Subcutaneous abdominal adipose tissue (tissue), 5 donors: ENCODE data around the gene AP1AR.

ENCODE experiments used
- H3K27ac ChIP-seq: one replicate; pipeline ENCODE4 v1.7.0; 2013; ENCODE audit warnings: low read depth, mild to moderate bottlenecking, inconsistent platforms, low read length, moderate library complexity
- H3K27me3 ChIP-seq, 5 donors: one replicate each; pipeline ENCODE4 v1.7.0; 2013; ENCODE audit warnings: low read length in 5 of 5, inconsistent platforms in 1 of 5; ENCODE audit not compliant: control insufficient read depth in 5 of 5, insufficient read depth in 4 of 5
- H3K36me3 ChIP-seq, 5 donors: one replicate each; pipeline ENCODE4 v1.7.0; 2013; ENCODE audit warnings: low read length in 5 of 5; ENCODE audit not compliant: control insufficient read depth in 5 of 5, insufficient read depth in 5 of 5
- H3K4me1 ChIP-seq, 5 donors: one replicate each; pipeline ENCODE4 v1.7.0; 2013; ENCODE audit warnings: low read length in 5 of 5, mild to moderate bottlenecking in 3 of 5, moderate library complexity in 1 of 5; ENCODE audit not compliant: control insufficient read depth in 5 of 5, insufficient read depth in 5 of 5
- H3K4me3 ChIP-seq, 5 donors: one replicate each; pipeline ENCODE4 v1.7.0; 2013; ENCODE audit warnings: low read length in 5 of 5, low read depth in 1 of 5
- H3K9ac ChIP-seq, 5 donors: one replicate each; pipeline ENCODE4 v1.7.0; 2013; ENCODE audit warnings: low read length in 5 of 5, mild to moderate bottlenecking in 4 of 5, moderate library complexity in 3 of 5
- H3K9me3 ChIP-seq, 5 donors: one replicate each; pipeline ENCODE4 v1.7.0; 2013; ENCODE audit warnings: low read length in 5 of 5; ENCODE audit not compliant: control insufficient read depth in 5 of 5
- donor health status: healthy.
- donor health status: healthy.
- donor health status: healthy.
- donor health status: healthy.
- donor health status: healthy.

AP1AR gene

GRCh38 chr4:112231779-112232713 lies at the start of gene AP1AR:
Gene AP1AR (plus strand): TSS chr4:112231787. CDS start chr4:112232092, 305 bp downstream.
- Histone ChIP-seq H3K36me3 (no peaks in the 10 kb centered on the region), H3K27ac (peak within 1 kb of the TSS; percentile 98), H3K27me3 (no peaks in the 10 kb centered on the region)

GRCh38 chr4:112182604-112183003 lies 49.0 kb upstream of the AP1AR start:
- Histone ChIP-seq H3K4me1 (peaks cover 0 to 6% (median 5%) of the 10 kb centered on the region in 5 donors), H3K9me3 (no peaks in the 10 kb centered on the region), H3K4me3 (no peak overlapping the region), H3K9ac (no peak overlapping the region), H3K27me3 (no peaks in the 10 kb centered on the region), H3K36me3 (peaks cover 0 to 10% (median 4%) of the 10 kb centered on the region in 5 donors), H3K27ac (no peak overlapping the region)

More at GRCh38 chr4:112231779-112232713, at the start of gene AP1AR:
- Histone ChIP-seq H3K4me3 (peak within 1 kb of the TSS; percentile 91 to 99 (median 95)), H3K9me3 (no peaks in the 10 kb centered on the region), H3K4me1 (peaks cover 2 to 33% (median 20%) of the 10 kb centered on the region in 5 donors), H3K9ac (peak within 1 kb of the TSS; percentile 87 to 98 (median 96))

GRCh38 chr4:112183252-112183651 lies 48.3 kb upstream of the AP1AR start:
- no peak overlapping the region for H3K27ac ChIP-seq
- peaks cover 0 to 6% (median 5%) of the 10 kb centered on the region in 5 donors for H3K4me1 ChIP-seq
- no peak overlapping the region for H3K9ac ChIP-seq
- H3K4me3 ChIP-seq = no peak overlapping the region
- peaks cover 0 to 10% (median 7%) of the 10 kb centered on the region in 5 donors for H3K36me3 ChIP-seq
- no peaks in the 10 kb centered on the region for H3K9me3 ChIP-seq
- no peaks in the 10 kb centered on the region for H3K27me3 ChIP-seq

GRCh38 chr4:112184438-112184837 lies 47.1 kb upstream of the AP1AR start:
- no peaks in the 10 kb centered on the region for H3K27me3 ChIP-seq
- H3K27ac ChIP-seq = no peak overlapping the region
- peaks cover 0 to 6% (median 5%) of the 10 kb centered on the region in 5 donors for H3K4me1 ChIP-seq
- peaks cover 0 to 10% (median 7%) of the 10 kb centered on the region in 5 donors for H3K36me3 ChIP-seq
- H3K9me3 ChIP-seq = no peaks in the 10 kb centered on the region
- no peak overlapping the region for H3K4me3 ChIP-seq
- H3K9ac ChIP-seq = no peak overlapping the region

- no peaks in the 10 kb centered on the region for H3K27me3 ChIP-seq
- H3K9ac ChIP-seq = no peak overlapping the region
- H3K9me3 ChIP-seq = no peaks in the 10 kb centered on the region
- H3K4me1 ChIP-seq = peaks cover 0 to 6% (median 5%) of the 10 kb centered on the region in 5 donors
- H3K36me3 ChIP-seq = peaks cover 0 to 15% (median 7%) of the 10 kb centered on the region in 5 donors
- H3K27ac ChIP-seq = no peak overlapping the region
- no peak overlapping the region for H3K4me3 ChIP-seq
Observed at GRCh38 chr4:112185334-112185733, 46.3 kb upstream of the AP1AR start.

- Histone ChIP-seq H3K4me1 (peaks cover 0 to 11% (median 6%) of the 10 kb centered on the region in 5 donors), H3K9me3 (no peaks in the 10 kb centered on the region), H3K27me3 (no peaks in the 10 kb centered on the region), H3K36me3 (peaks cover 2 to 17% (median 7%) of the 10 kb centered on the region in 5 donors), H3K27ac (no peak overlapping the region), H3K9ac (no peak overlapping the region), H3K4me3 (no peak overlapping the region)
Observed at GRCh38 chr4:112185740-112186670, 45.6 kb upstream of the AP1AR start.

GRCh38 chr4:112189754-112190153 lies 41.8 kb upstream of the AP1AR start:
- no peak overlapping the region for H3K4me3 ChIP-seq
- H3K27ac ChIP-seq = no peak overlapping the region
- H3K9ac ChIP-seq = no peak overlapping the region
- peaks cover 0 to 11% (median 4%) of the 10 kb centered on the region in 5 donors for H3K4me1 ChIP-seq
- peaks cover 2 to 17% (median 4%) of the 10 kb centered on the region in 5 donors for H3K36me3 ChIP-seq
- no peaks in the 10 kb centered on the region for H3K27me3 ChIP-seq
- no peaks in the 10 kb centered on the region for H3K9me3 ChIP-seq

- Histone ChIP-seq H3K36me3 (peaks cover 2 to 17% (median 4%) of the 10 kb centered on the region in 5 donors), H3K9ac (no peak overlapping the region), H3K27ac (no peak overlapping the region), H3K27me3 (no peaks in the 10 kb centered on the region), H3K9me3 (no peaks in the 10 kb centered on the region), H3K4me3 (no peak overlapping the region), H3K4me1 (peaks cover 0 to 11% (median 4%) of the 10 kb centered on the region in 5 donors)
Observed at GRCh38 chr4:112190684-112191083, 40.9 kb upstream of the AP1AR start.

- no peak overlapping the region for H3K4me3 ChIP-seq
- H3K27ac ChIP-seq = no peak overlapping the region
- H3K36me3 ChIP-seq = no peaks in the 10 kb centered on the region
- H3K9ac ChIP-seq = no peak overlapping the region
- H3K9me3 ChIP-seq = no peaks in the 10 kb centered on the region
- no peaks in the 10 kb centered on the region for H3K27me3 ChIP-seq
- H3K4me1 ChIP-seq = no peaks in the 10 kb centered on the region
Observed at GRCh38 chr4:112196461-112196860, 35.1 kb upstream of the AP1AR start.
